Measurements from ENCODE around the gene MAMDC4.

MAMDC4 gene

GRCh38 chr9:136857581-136858412, 5.7 kb downstream of the MAMDC4 start:
- Histone ChIP-seq H3K79me2 (ENCODE audit: low read length) (peaks cover 5% of the 10 kb centered on the region; the same call in 1 of the 2 replicates), H4K20me1 (ENCODE audit: insufficient read depth, low read length) (no peaks in the 10 kb centered on the region), H3K4me3 (ENCODE audit: low read length) (no peak overlapping the region), H3K9me3 (replicated peaks; ENCODE audit: insufficient read depth, low read length) (no peaks in the 10 kb centered on the region), H3F3A (ENCODE audit: insufficient read depth, low read length) (no peaks in the 10 kb centered on the region), H3K9me2 (replicated peaks; ENCODE audit: insufficient read depth, low read length) (no peaks in the 10 kb centered on the region), H3K36me3 (replicated peaks; ENCODE audit: insufficient read depth, low read length) (no peaks in the 10 kb centered on the region), H3K4me1 (ENCODE audit: low read length) (no peaks in the 10 kb centered on the region), H3K9ac (ENCODE audit: low read length) (no peak overlapping the region), H2AFZ (ENCODE audit: low read length) (no peak overlapping the region), H3K27me3 (replicated peaks; ENCODE audit: insufficient read depth, low read length) (no peaks in the 10 kb centered on the region), H3K4me2 (ENCODE audit: low read depth, low read length) (no peak overlapping the region), H3K27ac (ENCODE audit: low read length) (no peak overlapping the region)
- TF ChIP-seq CTCF (IDR thresholded peaks at IDR 0.05; ENCODE audit: low read length) (no peak), EZH2phosphoT487 (IDR thresholded peaks at IDR 0.05; ENCODE audit: low read length) (no peak), EZH2 (optimal IDR thresholded peaks at IDR 0.05; ENCODE audit: low read depth, low read length) (no peak)
- DNase-seq = no peak

GRCh38 chr9:136858452-136858843, 6.3 kb downstream of the MAMDC4 start:
- no peak for DNase-seq
- Histone ChIP-seq H3K9ac (ENCODE audit: low read length) (no peak overlapping the region), H4K20me1 (ENCODE audit: insufficient read depth, low read length) (no peaks in the 10 kb centered on the region), H3K4me2 (ENCODE audit: low read depth, low read length) (no peak overlapping the region), H3K9me3 (replicated peaks; ENCODE audit: insufficient read depth, low read length) (no peaks in the 10 kb centered on the region), H3K27me3 (replicated peaks; ENCODE audit: insufficient read depth, low read length) (no peaks in the 10 kb centered on the region), H3K79me2 (ENCODE audit: low read length) (peaks cover 11% of the 10 kb centered on the region), H3F3A (ENCODE audit: insufficient read depth, low read length) (no peaks in the 10 kb centered on the region), H3K36me3 (replicated peaks; ENCODE audit: insufficient read depth, low read length) (no peaks in the 10 kb centered on the region; the same call in 1 of the 2 replicates), H3K27ac (ENCODE audit: low read length) (no peak overlapping the region), H3K9me2 (replicated peaks; ENCODE audit: insufficient read depth, low read length) (no peaks in the 10 kb centered on the region), H3K4me3 (ENCODE audit: low read length) (no peak overlapping the region), H2AFZ (ENCODE audit: low read length) (no peak overlapping the region), H3K4me1 (ENCODE audit: low read length) (no peaks in the 10 kb centered on the region)
- TF ChIP-seq EZH2phosphoT487 (IDR thresholded peaks at IDR 0.05; ENCODE audit: low read length) (no peak), CTCF (IDR thresholded peaks at IDR 0.05; ENCODE audit: low read length) (no peak), EZH2 (optimal IDR thresholded peaks at IDR 0.05; ENCODE audit: low read depth, low read length) (no peak)

- no peaks in the 10 kb centered on the region for H3F3A ChIP-seq (ENCODE audit: insufficient read depth, low read length)
- H3K27ac ChIP-seq (ENCODE audit: low read length) = no peak overlapping the region
- H3K4me3 ChIP-seq (ENCODE audit: low read length) = no peak overlapping the region
- no peaks in the 10 kb centered on the region for H3K4me1 ChIP-seq (ENCODE audit: low read length)
- H3K36me3 ChIP-seq (replicated peaks; ENCODE audit: insufficient read depth, low read length) = no peaks in the 10 kb centered on the region; the same call in 1 of the 2 replicates
- peaks cover 18% of the 10 kb centered on the region for H3K79me2 ChIP-seq (ENCODE audit: low read length)
- DNase-seq = no peak
- no peak overlapping the region for H2AFZ ChIP-seq (ENCODE audit: low read length)
- H4K20me1 ChIP-seq (ENCODE audit: insufficient read depth, low read length) = no peaks in the 10 kb centered on the region
- no peak overlapping the region for H3K9ac ChIP-seq (ENCODE audit: low read length)
- no peaks in the 10 kb centered on the region for H3K27me3 ChIP-seq (replicated peaks; ENCODE audit: insufficient read depth, low read length)
- TF ChIP-seq EZH2phosphoT487 (IDR thresholded peaks at IDR 0.05; ENCODE audit: low read length) = no peak
- TF ChIP-seq CTCF (IDR thresholded peaks at IDR 0.05; ENCODE audit: low read length) = no peak
- TF ChIP-seq EZH2 (optimal IDR thresholded peaks at IDR 0.05; ENCODE audit: low read depth, low read length) = no peak
- H3K4me2 ChIP-seq (ENCODE audit: low read depth, low read length) = no peak overlapping the region
- H3K9me2 ChIP-seq (replicated peaks; ENCODE audit: insufficient read depth, low read length) = no peaks in the 10 kb centered on the region
- H3K9me3 ChIP-seq (replicated peaks; ENCODE audit: insufficient read depth, low read length) = no peaks in the 10 kb centered on the region
Measured at GRCh38 chr9:136858844-136859757, 7.0 kb downstream of the MAMDC4 start.

Measured in MM.1S (cell line).